ENCODE data around the gene LZTFL1. TPM values are rescaled to one million over a fixed set of nuclear protein-coding genes. Genes with fewer than 3 reads are reported as not detected.

The LZTFL1 gene
- total RNA-seq, 1 experiment from 2014 or later = 9.1 TPM

GRCh38 chr3:45852828-45853227 lies 10.9 kb upstream of the LZTFL1 start:
- Mint-ChIP-seq H3K27me3 (ENCODE audit: low read depth) (peaks cover 60% of the 10 kb centered on the region), H3K9me3 (peaks cover 16% of the 10 kb centered on the region), H3K27ac (no peak overlapping the region), H3K36me3 (no peaks in the 10 kb centered on the region), H3K4me3 (no peak overlapping the region), H3K4me1 (no peaks in the 10 kb centered on the region)
- ChIA-PET POLR2A (no interaction called here), CTCF (no interaction called here)
- TF ChIP-seq ZNF121 (CRISPR knock-in tag; IDR thresholded peaks at IDR 0.05) (no peak), ZNF423 (CRISPR knock-in tag; IDR thresholded peaks at IDR 0.05) (no peak), SMAD4 (CRISPR knock-in tag; IDR thresholded peaks at IDR 0.05) (no peak), CBFB (CRISPR knock-in tag; IDR thresholded peaks at IDR 0.05; ENCODE audit: low read depth) (no peak), SOX15 (CRISPR knock-in tag; IDR thresholded peaks at IDR 0.05) (no peak), ZBTB21 (CRISPR knock-in tag; IDR thresholded peaks at IDR 0.05; ENCODE audit: borderline replicate concordance) (no peak), JUN (CRISPR knock-in tag; IDR thresholded peaks at IDR 0.05) (no peak), ZNF425 (CRISPR knock-in tag; conservative IDR thresholded peaks at IDR 0.05) (no peak), CDX4 (CRISPR knock-in tag; IDR thresholded peaks at IDR 0.05; ENCODE audit: borderline replicate concordance) (no peak), FOXK1 (CRISPR knock-in tag; IDR thresholded peaks at IDR 0.05) (no peak), KAT7 (CRISPR knock-in tag; IDR thresholded peaks at IDR 0.05; ENCODE audit: borderline replicate concordance) (no peak), TEAD4 (CRISPR knock-in tag; IDR thresholded peaks at IDR 0.05) (no peak), GABPB1 (CRISPR knock-in tag; IDR thresholded peaks at IDR 0.05) (no peak), MYBL2 (CRISPR knock-in tag; IDR thresholded peaks at IDR 0.05) (no peak), ZSCAN18 (CRISPR knock-in tag; IDR thresholded peaks at IDR 0.05) (no peak), AR (CRISPR knock-in tag; IDR thresholded peaks at IDR 0.05) (no peak)
- no peak for ATAC-seq
- DNase-seq (ENCODE audit: low spot score) = no peak

GRCh38 chr3:45848392-45848791 lies 6.5 kb upstream of the LZTFL1 start:
- ChIA-PET POLR2A (no interaction called here), CTCF (interaction anchor here (1.2 kb wide), 1 partner anchor 15 kb away, joined by 4 read pairs; no protein-coding TSS in a partner anchor)
- Mint-ChIP-seq H3K4me1 (no peaks in the 10 kb centered on the region), H3K27me3 (ENCODE audit: low read depth) (peaks cover 83% of the 10 kb centered on the region), H3K4me3 (no peak overlapping the region), H3K36me3 (no peaks in the 10 kb centered on the region), H3K9me3 (no peaks in the 10 kb centered on the region), H3K27ac (no peak overlapping the region)
- no peak for ATAC-seq
- TF ChIP-seq ZNF512 (CRISPR knock-in tag; IDR thresholded peaks at IDR 0.05; ENCODE audit: borderline replicate concordance) (no peak), FOXP4 (CRISPR knock-in tag; IDR thresholded peaks at IDR 0.05) (no peak), ESRRA (CRISPR knock-in tag; IDR thresholded peaks at IDR 0.05; ENCODE audit: borderline replicate concordance) (no peak), E2F5 (CRISPR knock-in tag; IDR thresholded peaks at IDR 0.05) (no peak), E2F1 (CRISPR knock-in tag; IDR thresholded peaks at IDR 0.05) (no peak)
- DNase-seq (ENCODE audit: low spot score) = no peak

All from WTC11 (cell line).